K562 (cell line): ENCODE data around the gene ODAPH.

Experiments
- CBX3 ChIP-seq, 2 experiments: IDR thresholded peaks; 1 replicate in 1 of 2; 2 replicates in 1 of 2; pipeline ENCODE4 v1.6.1; 2012; ENCODE audit warnings: inconsistent platforms in 2 of 2, low read length in 2 of 2, borderline replicate concordance in 1 of 2, control low read depth in 1 of 2
- CBX5 ChIP-seq: IDR thresholded peaks from 2 replicates; pipeline ENCODE4 v1.6.1; 2014; ENCODE audit warnings: low read depth, borderline replicate concordance
- CTCF ChIP-seq, 3 experiments: IDR thresholded peaks in 2 of 3; conservative IDR thresholded peaks in 1 of 3; 2 replicates each; pipeline ENCODE4 v1.5.1; 2011 to 2012; ENCODE audit warnings: low read length in 3 of 3, mild to moderate bottlenecking in 3 of 3, control low read depth in 2 of 3, improper control_type of control experiment in 1 of 3, inconsistent platforms in 1 of 3, low read depth in 1 of 3, mixed read lengths in 1 of 3, moderate library complexity in 1 of 3; ENCODE audit not compliant: insufficient read depth in 2 of 3
- MXI1 ChIP-seq: IDR thresholded peaks from 2 replicates; pipeline ENCODE4 v1.6.1; 2011; ENCODE audit warnings: low read depth, mild to moderate bottlenecking, improper control_type of control experiment, low read length
- SNIP1 ChIP-seq: fragments of 450-650 bp; IDR thresholded peaks from 2 replicates; pipeline ENCODE4 v1.7.1; 2017; ENCODE audit warnings: low read depth, mild to moderate bottlenecking
- TCF7 ChIP-seq: sonication (generic); IDR thresholded peaks from 2 replicates; pipeline ENCODE4 v1.6.1; 2016; ENCODE audit warnings: antibody characterized with exemption, borderline replicate concordance
- TEAD2 ChIP-seq: fragments of 450-650 bp; IDR thresholded peaks from 2 replicates; pipeline ENCODE4 v1.6.1; 2016; ENCODE audit warnings: missing genetic modification characterization, control low read depth, missing compliant biosample characterization
- YY1 ChIP-seq, 3 experiments: IDR thresholded peaks; 2 replicates each; pipeline ENCODE4 v1.6.1; 2011; ENCODE audit warnings: low read length in 2 of 3, mild to moderate bottlenecking in 2 of 3, moderate library complexity in 2 of 3, borderline replicate concordance in 1 of 3, control low read depth in 1 of 3, low read depth in 1 of 3; ENCODE audit not compliant: insufficient read depth in 3 of 3, insufficient replicate concordance in 2 of 3, control insufficient read depth in 1 of 3, insufficient read length in 1 of 3; ENCODE audit errors: extremely low read depth in 1 of 3

GRCh38 chr4:75514131-75514948 lies 41.5 kb upstream of the ODAPH start, which contains the start of the genes RCHY1 and THAP6:
- TF ChIP-seq CTCF (IDR thresholded peaks at IDR 0.05 in 2 of 3, conservative IDR thresholded peaks at IDR 0.05 in 1 of 3; ENCODE audit: insufficient read depth in 2 of 3, low read depth in 1 of 3, low read length in 3 of 3): 0 out of 6 replicates have a peak, but pooled peaks of 1 of the 3 experiments have one; percentile 9
- no peak for TF ChIP-seq CBX5
- TF ChIP-seq MXI1: 0 out of 2 replicates have a peak, but pooled peaks have one; percentile 24
- TF ChIP-seq CBX3 (IDR thresholded peaks at IDR 0.05; ENCODE audit: borderline replicate concordance in 1 of 2, low read length in 2 of 2): peak in 1 of 2 experiments; percentile 68; a peak in 2 of 3 replicates
- TF ChIP-seq TEAD2 (tag): peak; percentile 75
- TF ChIP-seq TCF7: no peak
- no peak for TF ChIP-seq SNIP1
- TF ChIP-seq YY1 (IDR thresholded peaks at IDR 0.05; ENCODE audit: borderline replicate concordance in 1 of 3, control insufficient read depth in 1 of 3, extremely low read depth in 1 of 3, insufficient read depth in 3 of 3, insufficient read length in 1 of 3, insufficient replicate concordance in 2 of 3, low read depth in 1 of 3, low read length in 2 of 3): peak; percentile 91 to 97 (median 96)
